ENCODE results near the gene PPIB.

PPIB gene

DNA sequence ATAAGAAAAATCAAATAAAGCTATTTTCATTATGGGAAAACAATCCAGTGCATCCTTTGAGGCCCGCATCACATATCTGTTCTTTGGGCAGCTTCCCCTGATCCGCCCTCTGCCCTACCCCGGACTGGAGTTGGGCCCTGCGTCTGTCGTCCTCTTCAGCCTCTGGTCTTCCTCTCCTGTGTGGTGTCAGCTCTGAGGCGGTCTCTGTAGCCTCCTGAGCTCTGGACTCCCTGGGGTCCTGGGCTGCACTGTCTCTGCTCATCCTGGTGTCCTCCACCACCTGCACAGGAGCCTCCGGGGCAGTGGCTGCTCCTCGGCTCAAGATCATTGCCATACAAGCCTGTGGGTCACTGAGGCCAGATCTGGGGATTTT is 18.6 kb downstream of the PPIB start:
- TF ChIP-seq POU2F2 (IDR thresholded peaks at IDR 0.05; ENCODE audit: low read depth, low read length) (no peak), TAF1 (IDR thresholded peaks at IDR 0.05; ENCODE audit: low read depth, low read length) (0 out of 2 replicates have a peak, but pooled peaks have one; percentile 4), SPI1 (IDR thresholded peaks at IDR 0.05; ENCODE audit: low read depth, low read length) (no peak), POLR2AphosphoS5 (IDR thresholded peaks at IDR 0.05; ENCODE audit: low read depth, low read length) (no peak)
- DNase-seq (ENCODE audit: insufficient read length, low spot score), result no peak
- no peak for FAIRE-seq

DNA sequence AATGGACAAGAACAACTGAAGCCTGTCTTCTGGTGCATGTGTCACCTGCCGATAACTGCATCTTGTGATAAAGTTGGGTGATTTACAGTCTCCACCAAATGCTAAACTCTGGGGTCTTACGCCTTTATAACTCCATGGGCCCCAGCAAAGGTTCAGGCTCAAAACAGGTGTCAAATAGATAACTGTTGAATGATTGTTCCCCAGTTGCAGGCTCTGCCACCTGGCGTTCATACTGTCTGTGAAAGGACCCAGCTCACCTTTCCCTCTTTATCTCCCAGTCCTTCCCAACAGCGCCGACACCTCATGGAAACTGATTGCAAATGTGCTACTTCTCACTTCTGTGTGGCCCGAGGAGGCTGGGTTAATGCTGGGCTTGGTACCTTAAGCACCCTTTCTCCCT is 19.5 kb downstream of the PPIB start:
- no peak for TF ChIP-seq PAX5 (IDR thresholded peaks at IDR 0.05; ENCODE audit: insufficient read depth, low read length, severe bottlenecking)
- no peak for TF ChIP-seq SPI1 (IDR thresholded peaks at IDR 0.05; ENCODE audit: low read depth, low read length)
- no peak for TF ChIP-seq POLR2AphosphoS5 (IDR thresholded peaks at IDR 0.05; ENCODE audit: low read depth, low read length)
- no peak for TF ChIP-seq TAF1 (IDR thresholded peaks at IDR 0.05; ENCODE audit: low read depth, low read length)
- no peak for TF ChIP-seq POLR2A (IDR thresholded peaks at IDR 0.05; ENCODE audit: low read depth, low read length)
- TF ChIP-seq POU2F2 (IDR thresholded peaks at IDR 0.05; ENCODE audit: low read depth, low read length), result no peak
- DNase-seq (ENCODE audit: insufficient read length, low spot score) (no peak), FAIRE-seq (peak; percentile 66)

DNA sequence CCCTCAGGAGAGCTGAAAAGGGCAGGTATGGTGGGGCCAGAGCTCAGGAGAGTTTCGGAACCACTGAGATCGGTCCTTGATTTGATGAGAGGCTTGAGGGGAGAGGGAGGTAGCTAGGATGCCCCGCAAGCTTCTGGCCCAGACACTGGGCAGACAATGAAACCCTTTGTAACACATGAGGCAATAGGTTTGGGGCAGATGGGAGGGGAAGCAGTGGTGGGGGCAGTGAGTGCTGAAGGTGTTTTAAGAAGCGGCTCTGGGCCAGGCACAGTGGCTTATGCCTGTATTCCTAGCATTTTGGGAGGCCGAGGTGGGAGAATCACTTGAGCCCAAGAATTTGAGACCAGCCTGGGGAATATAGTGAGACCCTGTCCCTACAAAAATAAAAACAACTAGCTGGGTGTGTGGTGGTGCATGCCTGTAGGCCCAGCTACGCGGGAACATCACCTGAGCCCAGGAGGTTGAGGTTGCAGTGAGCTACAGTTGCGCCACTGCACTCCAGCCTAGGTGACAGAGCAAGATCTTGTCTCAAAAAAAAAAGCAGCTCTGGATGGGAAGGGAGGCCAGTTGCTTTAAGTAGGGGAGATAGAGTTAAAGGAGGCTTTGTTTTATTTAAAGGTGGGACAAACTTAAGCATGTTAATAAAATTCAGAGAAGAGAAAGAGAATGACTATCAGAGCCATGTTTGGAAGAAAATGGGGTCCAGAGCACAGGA is 20.9 kb downstream of the PPIB start:
- no peak for TF ChIP-seq TAF1 (IDR thresholded peaks at IDR 0.05; ENCODE audit: low read depth, low read length)
- FAIRE-seq (no peak), DNase-seq (ENCODE audit: insufficient read length, low spot score) (no peak)

DNA sequence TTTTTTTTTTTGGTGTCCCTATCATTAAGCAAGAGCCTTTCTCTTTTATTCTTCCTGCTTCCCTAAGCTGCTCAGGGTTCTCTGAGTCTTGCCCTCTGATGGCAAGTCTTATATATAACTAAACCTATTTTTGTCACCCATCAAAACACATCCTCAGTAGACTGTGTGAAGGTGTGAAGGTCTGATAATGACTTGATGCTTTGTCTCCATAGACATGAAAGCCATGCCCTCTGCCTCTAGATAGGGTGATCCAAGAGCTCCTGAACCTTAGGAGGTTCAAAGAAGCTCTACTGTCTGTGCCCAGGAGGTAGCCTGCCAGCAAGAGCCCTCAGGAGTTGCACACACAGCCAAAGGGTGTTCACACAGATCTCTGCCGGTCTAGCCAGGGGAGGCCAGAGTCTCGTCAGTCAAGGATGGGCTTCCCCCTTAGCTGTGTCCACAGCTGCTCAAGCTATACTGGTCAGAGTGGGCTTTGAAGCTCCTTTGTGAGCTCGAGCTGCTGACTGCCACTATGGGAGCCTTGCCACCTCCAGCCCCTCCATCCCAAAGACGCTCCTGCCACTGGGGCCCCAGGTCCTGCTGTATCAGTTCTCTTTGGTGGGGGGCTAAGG is 24.4 kb downstream of the PPIB start:
- FAIRE-seq, result no peak
- no peak for TF ChIP-seq SPI1 (IDR thresholded peaks at IDR 0.05; ENCODE audit: low read depth, low read length)
- no peak for TF ChIP-seq POU2F2 (IDR thresholded peaks at IDR 0.05; ENCODE audit: low read depth, low read length)
- no peak for TF ChIP-seq PAX5 (IDR thresholded peaks at IDR 0.05; ENCODE audit: insufficient read depth, low read length, severe bottlenecking)
- no peak for TF ChIP-seq POLR2AphosphoS5 (IDR thresholded peaks at IDR 0.05; ENCODE audit: low read depth, low read length)
- TF ChIP-seq TAF1 (IDR thresholded peaks at IDR 0.05; ENCODE audit: low read depth, low read length), result no peak
- DNase-seq (ENCODE audit: insufficient read length, low spot score), result no peak

DNA sequence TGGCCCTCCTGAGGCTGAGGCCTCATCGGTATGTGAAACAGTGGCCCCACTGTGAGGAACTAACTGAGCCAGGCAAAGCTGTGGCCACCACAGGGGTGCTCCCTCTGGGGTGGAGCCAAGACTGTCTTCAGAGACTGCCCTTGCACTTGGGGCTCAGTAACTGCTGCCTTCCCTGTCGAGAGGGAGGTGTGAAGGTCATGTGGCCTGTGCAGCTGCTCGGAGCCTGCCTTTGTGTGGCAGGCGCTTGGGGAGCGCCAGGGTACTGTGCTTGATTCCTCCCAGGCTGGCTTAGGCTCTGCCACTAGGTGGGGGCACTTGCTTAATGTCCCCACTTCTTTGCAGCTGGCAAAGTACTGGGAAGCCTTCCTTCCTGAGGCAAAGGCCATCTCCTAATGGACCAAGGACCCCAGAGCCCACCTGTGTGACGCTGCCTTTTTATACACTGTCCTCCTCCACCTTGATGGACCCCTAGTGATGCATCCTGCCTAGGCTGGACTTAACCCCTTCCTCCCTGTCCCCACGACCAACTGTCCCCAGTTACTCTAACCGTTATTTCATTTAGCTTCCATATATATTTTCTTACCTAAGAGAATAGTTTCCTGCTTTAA is 25.5 kb downstream of the PPIB start:
- FAIRE-seq, result no peak
- TF ChIP-seq PAX5 (IDR thresholded peaks at IDR 0.05; ENCODE audit: insufficient read depth, low read length, severe bottlenecking) (no peak), TAF1 (IDR thresholded peaks at IDR 0.05; ENCODE audit: low read depth, low read length) (no peak), POLR2AphosphoS5 (IDR thresholded peaks at IDR 0.05; ENCODE audit: low read depth, low read length) (no peak), SPI1 (IDR thresholded peaks at IDR 0.05; ENCODE audit: low read depth, low read length) (no peak), POU2F2 (IDR thresholded peaks at IDR 0.05; ENCODE audit: low read depth, low read length) (no peak), POLR2A (IDR thresholded peaks at IDR 0.05; ENCODE audit: low read depth, low read length) (no peak)
- no peak for DNase-seq (ENCODE audit: insufficient read length, low spot score)

DNA sequence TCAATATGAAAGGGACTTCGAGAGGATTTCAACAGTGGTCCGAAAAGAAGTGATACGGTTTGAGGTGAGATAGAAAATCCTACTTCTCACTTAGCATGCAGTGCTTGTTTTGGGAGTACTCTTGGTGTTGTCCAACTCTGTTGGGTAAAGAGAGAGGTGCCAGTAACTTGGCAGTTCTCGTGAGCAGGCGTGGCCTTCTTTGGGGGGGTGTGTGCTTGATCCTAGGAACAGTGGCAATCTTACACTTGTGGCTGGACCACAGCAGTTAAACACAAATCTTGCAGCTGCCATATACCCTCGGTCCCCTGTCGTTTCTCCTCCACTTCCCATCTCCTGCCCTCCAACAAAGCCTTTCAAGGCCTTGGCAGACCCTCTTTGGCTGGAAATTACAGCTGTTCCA is 26.5 kb downstream of the PPIB start:
- FAIRE-seq, result no peak
- no peak for DNase-seq (ENCODE audit: insufficient read length, low spot score)
- no peak for TF ChIP-seq SPI1 (IDR thresholded peaks at IDR 0.05; ENCODE audit: low read depth, low read length)
- TF ChIP-seq TAF1 (IDR thresholded peaks at IDR 0.05; ENCODE audit: low read depth, low read length), result no peak
- no peak for TF ChIP-seq PAX5 (IDR thresholded peaks at IDR 0.05; ENCODE audit: insufficient read depth, low read length, severe bottlenecking)
- TF ChIP-seq POU2F2 (IDR thresholded peaks at IDR 0.05; ENCODE audit: low read depth, low read length), result no peak
- no peak for TF ChIP-seq POLR2A (IDR thresholded peaks at IDR 0.05; ENCODE audit: low read depth, low read length)
- no peak for TF ChIP-seq POLR2AphosphoS5 (IDR thresholded peaks at IDR 0.05; ENCODE audit: low read depth, low read length)

DNA sequence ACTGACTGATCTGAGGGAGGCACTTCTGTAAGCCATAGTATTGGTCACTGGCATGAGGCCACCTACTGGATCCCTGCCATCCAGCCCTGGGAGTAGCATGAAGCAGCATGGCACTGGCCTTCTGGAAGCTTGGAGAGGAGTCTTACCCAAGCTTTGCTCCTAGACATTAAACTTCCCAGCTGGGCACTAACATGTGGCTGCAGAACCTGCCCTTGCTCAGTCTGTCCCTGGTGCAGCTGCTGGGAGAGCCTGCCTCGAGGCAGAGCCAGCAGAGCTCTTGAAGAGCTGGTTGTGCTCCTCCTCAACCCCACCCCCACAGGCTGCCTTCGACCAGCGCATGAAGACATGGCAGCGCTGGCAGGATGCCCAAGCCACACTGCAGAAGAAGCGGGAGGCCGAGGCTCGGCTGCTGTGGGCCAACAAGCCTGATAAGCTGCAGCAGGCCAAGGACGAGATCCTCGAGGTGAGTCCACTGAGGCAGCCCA is 28.4 kb downstream of the PPIB start:
- no peak for FAIRE-seq
- no peak for DNase-seq (ENCODE audit: insufficient read length, low spot score)
- TF ChIP-seq PAX5 (IDR thresholded peaks at IDR 0.05; ENCODE audit: insufficient read depth, low read length, severe bottlenecking), result no peak
- TF ChIP-seq POLR2AphosphoS5 (IDR thresholded peaks at IDR 0.05; ENCODE audit: low read depth, low read length), result no peak
- TF ChIP-seq POLR2A (IDR thresholded peaks at IDR 0.05; ENCODE audit: low read depth, low read length), result no peak
- no peak for TF ChIP-seq POU2F2 (IDR thresholded peaks at IDR 0.05; ENCODE audit: low read depth, low read length)
- no peak for TF ChIP-seq TAF1 (IDR thresholded peaks at IDR 0.05; ENCODE audit: low read depth, low read length)
- no peak for TF ChIP-seq SPI1 (IDR thresholded peaks at IDR 0.05; ENCODE audit: low read depth, low read length)

DNA sequence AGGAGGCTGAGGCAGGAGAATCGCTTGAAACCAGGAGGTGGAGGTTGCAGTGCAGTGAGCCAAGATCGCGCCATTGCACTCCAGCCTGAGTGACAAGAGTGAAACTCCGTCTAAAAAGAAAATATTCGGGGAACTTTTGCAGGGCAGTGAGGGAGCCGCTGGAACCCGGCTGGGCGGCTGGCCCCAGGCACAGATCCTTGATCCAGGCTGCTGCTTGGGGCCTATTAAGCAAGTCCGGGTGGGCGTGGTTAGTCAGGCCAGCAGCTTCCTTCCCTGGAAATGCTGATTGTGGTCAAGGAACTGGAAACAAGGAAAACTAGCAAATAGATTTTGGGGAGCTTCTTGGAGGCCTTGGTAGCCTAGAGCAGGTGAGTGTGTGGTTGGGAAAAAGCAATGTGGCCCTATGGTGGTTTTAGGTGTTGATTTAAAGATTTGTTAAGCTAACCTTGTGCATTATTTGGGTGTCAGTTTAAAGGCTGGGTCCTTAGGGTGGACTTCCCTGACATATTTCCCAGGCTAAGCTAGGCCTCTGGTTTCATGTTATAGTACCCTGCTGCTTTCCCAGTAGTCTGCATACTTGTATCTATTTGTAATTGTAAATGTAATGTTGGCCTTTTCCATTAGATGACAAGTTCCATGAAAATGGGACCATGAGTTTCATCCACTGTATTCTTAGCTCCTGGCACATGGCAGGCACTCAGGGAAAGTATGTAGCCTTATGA is 29.0 kb downstream of the PPIB start:
- TF ChIP-seq POU2F2 (IDR thresholded peaks at IDR 0.05; ENCODE audit: low read depth, low read length), result no peak
- no peak for TF ChIP-seq TAF1 (IDR thresholded peaks at IDR 0.05; ENCODE audit: low read depth, low read length)
- no peak for TF ChIP-seq POLR2AphosphoS5 (IDR thresholded peaks at IDR 0.05; ENCODE audit: low read depth, low read length)
- TF ChIP-seq SPI1 (IDR thresholded peaks at IDR 0.05; ENCODE audit: low read depth, low read length), result no peak
- no peak for TF ChIP-seq POLR2A (IDR thresholded peaks at IDR 0.05; ENCODE audit: low read depth, low read length)
- TF ChIP-seq PAX5 (IDR thresholded peaks at IDR 0.05; ENCODE audit: insufficient read depth, low read length, severe bottlenecking), result no peak
- no peak for DNase-seq (ENCODE audit: insufficient read length, low spot score)
- FAIRE-seq, result no peak

DNA sequence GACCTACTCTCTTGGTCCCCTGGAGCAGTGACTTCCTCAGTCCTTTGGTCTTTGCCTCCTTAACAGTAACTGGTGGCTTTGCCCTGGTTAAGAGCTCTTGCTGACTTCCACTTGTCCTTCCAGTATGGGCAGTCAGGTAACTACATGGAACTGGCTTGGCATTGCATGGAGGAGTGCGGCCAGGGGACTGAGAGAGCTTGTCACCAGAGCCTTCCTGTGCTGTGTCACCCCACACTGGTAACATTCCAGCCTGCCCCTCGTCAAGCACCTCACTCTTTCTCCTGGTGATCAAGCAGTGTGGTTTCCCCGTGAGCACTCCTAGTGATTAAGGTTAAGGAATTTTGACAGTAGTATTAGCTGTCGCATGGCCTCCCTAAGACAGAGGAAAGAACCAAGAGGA is 30.6 kb downstream of the PPIB start:
- TF ChIP-seq POU2F2 (IDR thresholded peaks at IDR 0.05; ENCODE audit: low read depth, low read length) (no peak), PAX5 (IDR thresholded peaks at IDR 0.05; ENCODE audit: insufficient read depth, low read length, severe bottlenecking) (no peak), SPI1 (IDR thresholded peaks at IDR 0.05; ENCODE audit: low read depth, low read length) (no peak), TAF1 (IDR thresholded peaks at IDR 0.05; ENCODE audit: low read depth, low read length) (no peak), POLR2AphosphoS5 (IDR thresholded peaks at IDR 0.05; ENCODE audit: low read depth, low read length) (no peak), POLR2A (IDR thresholded peaks at IDR 0.05; ENCODE audit: low read depth, low read length) (no peak)
- DNase-seq (ENCODE audit: insufficient read length, low spot score) (no peak), FAIRE-seq (no peak)

All from GM12891 (cell line).